HG03108 (cell line): ENCODE results near the gene DNASE1L1.

Experiments used
- ATAC-seq: cut with Tn5 transposase; IDR thresholded peaks from one replicate; pipeline ENCODE4 v1.9.1; 2021; ENCODE audit warnings: moderate library complexity; ENCODE audit not compliant: unreplicated experiment

DNASE1L1 gene

GRCh38 chrX:154354516-154354915, 54.5 kb downstream of the DNASE1L1 start:
- ATAC-seq = no peak

DNA sequence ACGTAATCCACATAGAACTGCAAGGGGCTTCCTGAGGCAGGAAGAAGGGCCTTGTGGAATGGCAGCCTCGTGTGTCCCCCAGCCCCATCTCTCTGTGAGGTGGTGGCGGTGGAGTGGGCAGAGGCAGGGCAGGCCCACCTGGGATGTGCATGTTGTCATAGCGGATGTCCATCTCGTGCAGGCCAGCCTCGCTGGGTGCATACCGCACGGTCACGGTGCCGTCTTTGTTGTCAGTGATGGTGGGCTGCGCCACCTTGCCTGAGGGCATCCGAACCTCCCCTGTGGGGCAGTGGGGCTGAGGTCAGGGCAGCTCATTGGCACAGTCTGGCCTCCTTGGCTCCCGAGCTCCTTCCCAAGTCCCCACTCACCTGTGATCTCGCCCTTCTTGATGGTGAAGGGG, 55.0 kb downstream of the DNASE1L1 start:
- no peak for ATAC-seq

- ATAC-seq = no peak
Observed at GRCh38 chrX:154353172-154353843, 55.7 kb downstream of the DNASE1L1 start.

DNA sequence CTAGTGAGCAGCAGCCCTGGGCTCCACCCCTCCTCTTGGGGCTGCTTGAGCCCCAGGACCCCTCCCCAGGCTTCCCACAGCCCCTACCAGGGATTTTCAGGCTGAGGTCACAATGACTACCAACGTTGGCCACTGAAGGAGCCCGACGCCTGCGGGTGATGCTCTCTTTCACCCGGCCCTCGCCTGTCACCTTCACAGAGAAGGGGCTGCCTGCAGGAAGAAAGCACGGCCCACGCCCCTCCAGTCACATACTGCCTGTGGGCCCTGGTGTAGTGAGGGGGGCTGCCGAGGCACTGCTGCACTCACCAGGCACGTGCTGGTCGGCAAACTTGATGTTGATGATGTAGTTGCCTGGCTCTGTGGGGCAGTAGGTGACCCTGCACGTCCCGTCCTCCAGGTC, 56.6 kb downstream of the DNASE1L1 start:
- ATAC-seq = no peak

- ATAC-seq = no peak
Observed at GRCh38 chrX:154352012-154352401, 57.0 kb downstream of the DNASE1L1 start.
